Endothelial cell of umbilical vein (primary cell): Measurements from ENCODE around the gene CDR2. TPM values are rescaled to one million over a fixed set of nuclear protein-coding genes. Genes with fewer than 3 reads are reported as not detected.

ENCODE experiments used
- BruUV-seq: library from RNA; stranded (reverse); fragments of 400-500 nt; replicated peaks from 2 replicates; lab custom pipeline; 2021; lab: Mats Ljungman, UMichigan
- CTCF ChIA-PET: fragments of 300-600, 350-600 bp; sonication (Branson Sonifier 250); formaldehyde crosslinking; loops from one replicate; lab custom pipeline; 2021; ENCODE audit warnings: antibody characterized with exemption, inconsistent platforms; lab: Charles Lee
- POLR2A ChIA-PET: fragments of 300-600, 350-600 bp; sonication (Branson Sonifier 250); formaldehyde crosslinking; loops from one replicate; lab custom pipeline; 2021; ENCODE audit warnings: antibody characterized with exemption, inconsistent platforms; lab: Charles Lee
- DNase-seq: peaks from one replicate; pipeline ENCODE4 v3.0.0-alpha.2; 2011; ENCODE audit warnings: low read depth, low spot score
- FAIRE-seq: peaks from 2 replicates; lab custom pipeline; 2011; peaks lifted over from hg19 to GRCh38; lab: Jason Lieb, UNC
- H2AFZ ChIP-seq: 2 replicates; pipeline ENCODE4 v1.6.0; 2012; ENCODE audit warnings: low read depth, low read length, control low read depth, inconsistent platforms
- H3K27ac ChIP-seq: 2 replicates; pipeline ENCODE4 v1.5.1; 2011; ENCODE audit warnings: low read depth, mild to moderate bottlenecking, control low read depth, low read length, moderate library complexity; ENCODE audit not compliant: insufficient read depth
- H3K27me3 ChIP-seq, 2 experiments: 2 replicates each; pipeline versions ENCODE4 v1.6.0 to v1.6.1; 2011; ENCODE audit warnings: low read length in 2 of 2, mixed read lengths in 1 of 2; ENCODE audit not compliant: control insufficient read depth in 2 of 2, insufficient read depth in 2 of 2
- H3K36me3 ChIP-seq, 2 experiments: 2 replicates in 1 of 2; 3 replicates in 1 of 2; pipeline ENCODE4 v1.5.1; 2011; ENCODE audit warnings: low read length in 2 of 2, mild to moderate bottlenecking in 1 of 2, moderate library complexity in 1 of 2; ENCODE audit not compliant: control insufficient read depth in 2 of 2, insufficient read depth in 2 of 2; ENCODE audit errors: extremely low read depth in 1 of 2
- H3K4me1 ChIP-seq: 3 replicates; pipeline ENCODE4 v1.5.1; 2011; ENCODE audit warnings: mild to moderate bottlenecking, low read length; ENCODE audit not compliant: control insufficient read depth, insufficient read depth; ENCODE audit errors: extremely low read depth
- H3K4me2 ChIP-seq: 2 replicates; pipeline ENCODE4 v1.6.1; 2011; ENCODE audit warnings: low read length, control low read depth, mixed read lengths; ENCODE audit not compliant: insufficient read depth
- H3K4me3 ChIP-seq, 3 experiments: fragments of 200-600 bp in 1 of 3; sonication (generic), shearing (Covaris generic) in 1 of 3; replicated peaks in 1 of 3; 2 replicates each; pipeline ENCODE4 v1.5.1; 2011 to 2016; ENCODE audit warnings: control low read depth in 3 of 3, low read length in 3 of 3, mild to moderate bottlenecking in 2 of 3, inconsistent platforms in 1 of 3, low read depth in 1 of 3, moderate library complexity in 1 of 3; ENCODE audit not compliant: insufficient read depth in 1 of 3
- H3K79me2 ChIP-seq: 2 replicates; pipeline ENCODE4 v1.6.0; 2012; ENCODE audit warnings: low read length, inconsistent platforms; ENCODE audit not compliant: control insufficient read depth, insufficient read depth
- H3K9ac ChIP-seq: replicated peaks from 2 replicates; pipeline ENCODE3; 2011; ENCODE audit warnings: low read length, control low read depth; ENCODE audit not compliant: insufficient read depth; ENCODE audit errors: extremely low read depth
- H3K9me1 ChIP-seq: replicated peaks from 3 replicates; pipeline ENCODE4 v1.6.0; 2011; ENCODE audit warnings: mild to moderate bottlenecking, low read length; ENCODE audit not compliant: control insufficient read depth, insufficient read depth; ENCODE audit errors: extremely low read depth
- H3K9me3 ChIP-seq: replicated peaks from 2 replicates; pipeline ENCODE4 v1.5.1; 2012; ENCODE audit warnings: low read length, inconsistent platforms; ENCODE audit not compliant: control insufficient read depth, insufficient read depth
- H4K20me1 ChIP-seq: replicated peaks from 2 replicates; pipeline ENCODE3; 2011; ENCODE audit warnings: mild to moderate bottlenecking, low read length; ENCODE audit not compliant: control insufficient read depth, insufficient read depth; ENCODE audit errors: extremely low read depth
- GATA2 ChIP-seq: IDR thresholded peaks from 2 replicates; pipeline ENCODE4 v1.7.0; 2011; ENCODE audit warnings: low read depth, mild to moderate bottlenecking, moderate library complexity, mixed read lengths, low read length; ENCODE audit not compliant: insufficient read length, insufficient read depth
- POLR2AphosphoS5 ChIP-seq: IDR thresholded peaks from 2 replicates; pipeline ENCODE4 v1.6.1; 2012; ENCODE audit warnings: low read depth, mild to moderate bottlenecking, control low read depth, low read length, moderate library complexity; ENCODE audit not compliant: insufficient read depth
- dilution Hi-C: fragments of 300-500 bp; cut with MboI; formaldehyde crosslinking; loops from one replicate; pipeline ENCODE4 v1.15.0; 2019; ENCODE audit warnings: low sequenced_read_pairs; ENCODE audit not compliant: extremely low pct_ligation_motif_present
- intact Hi-C: fragments of 100-400 bp; cut with micrococcal nuclease; formaldehyde crosslinking; loops from one replicate; pipeline ENCODE4 v1.10.0; 2022
- polyA plus RNA-seq, 4 experiments: library from polyadenylated mRNA; depleted of rRNA in 3 of 4; stranded (reverse) in 3 of 4; unstranded in 1 of 4; fragments of >200 nt; gene quantifications; 2 replicates each; pipeline versions ENCODE4 v1.2.1 to v1.2.3, GENCODE V29; 2011 to 2012; ENCODE audit warnings: missing spikeins in 1 of 4
- total RNA-seq: library from RNA; stranded (reverse); gene quantifications from 2 replicates; pipeline ENCODE4 v1.2.3, GENCODE V29; 2021
- TF ChIP-seq, protein P1 (sequence below), 2 donors: IDR thresholded peaks; 1 replicate in 1 of 2; 2 replicates in 1 of 2; pipeline ENCODE4 v1.5.1; 2011; ENCODE audit warnings: low read length in 2 of 2, mild to moderate bottlenecking in 2 of 2, moderate library complexity in 2 of 2, control low read depth in 1 of 2, inconsistent platforms in 1 of 2, low read depth in 1 of 2; ENCODE audit not compliant: insufficient read depth in 1 of 2; ENCODE audit errors: extremely low read depth in 1 of 2

CDR2 gene
- total and polyA plus RNA-seq, 2 donors (not counting 3 experiments of a cell fraction or from before 2014, with no cell fraction given) = 35.3 to 61.9 TPM

DNA sequence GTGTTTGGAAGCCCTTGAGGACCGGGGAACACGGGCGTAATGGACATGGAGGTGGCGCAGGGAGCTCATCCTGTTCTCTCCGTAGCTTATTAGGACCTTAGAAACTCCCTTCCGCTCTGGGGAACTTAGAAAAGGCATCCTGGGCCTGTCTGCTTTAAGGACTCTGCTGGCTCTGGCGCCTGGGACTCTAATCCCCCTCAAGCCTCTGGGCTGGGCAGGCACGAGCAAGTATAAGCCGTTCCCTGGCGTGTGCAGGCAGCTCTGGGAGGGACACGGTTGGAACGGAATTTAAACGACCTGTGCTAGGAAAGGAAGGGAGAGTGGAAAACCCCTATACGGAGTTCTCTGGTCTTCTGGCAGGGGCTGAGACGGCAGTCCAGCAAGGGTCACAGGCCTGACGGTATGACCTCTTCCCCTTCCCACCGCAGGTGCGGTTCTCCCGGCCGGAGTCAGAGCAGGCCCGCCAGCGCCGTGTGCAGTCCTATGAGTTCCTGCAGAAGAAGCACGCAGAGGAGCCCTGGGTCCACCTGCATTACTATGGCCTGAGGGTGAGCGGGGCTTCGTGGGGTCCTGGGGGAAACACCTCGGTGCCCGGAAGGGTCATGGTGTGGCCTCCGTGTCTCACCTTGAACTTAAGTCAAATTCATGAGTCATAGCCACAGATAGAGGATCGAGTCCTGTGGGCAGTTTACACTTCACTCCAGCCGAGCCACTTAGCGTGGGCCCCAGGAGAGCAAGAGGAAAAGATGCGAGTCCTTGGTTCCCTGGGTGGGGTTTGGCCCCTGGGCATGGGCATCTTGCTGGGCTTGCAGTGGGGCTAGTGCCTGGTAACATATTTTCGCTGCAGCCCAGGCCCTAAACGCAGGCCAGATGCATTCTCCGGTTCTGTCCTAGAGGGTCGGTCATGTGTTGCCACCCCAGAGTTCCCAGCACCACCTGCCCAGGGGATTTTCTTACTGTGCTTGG lies 59.5 kb downstream of the CDR2 start:
- no peaks in the 10 kb centered on the region for H3K27me3 ChIP-seq
- CTCF ChIA-PET = interaction anchor here (1.3 kb wide), 1 partner anchor 12 kb away, joined by 3 read pairs; no protein-coding TSS in a partner anchor
- H3K4me2 ChIP-seq = no peak overlapping the region
- H4K20me1 ChIP-seq = no peaks in the 10 kb centered on the region
- no peak overlapping the region for H2AFZ ChIP-seq
- POLR2A ChIA-PET = no interaction called here
- TF ChIP-seq GATA2 (no peak), POLR2AphosphoS5 (no peak)
- TF ChIP-seq, protein P1, sequence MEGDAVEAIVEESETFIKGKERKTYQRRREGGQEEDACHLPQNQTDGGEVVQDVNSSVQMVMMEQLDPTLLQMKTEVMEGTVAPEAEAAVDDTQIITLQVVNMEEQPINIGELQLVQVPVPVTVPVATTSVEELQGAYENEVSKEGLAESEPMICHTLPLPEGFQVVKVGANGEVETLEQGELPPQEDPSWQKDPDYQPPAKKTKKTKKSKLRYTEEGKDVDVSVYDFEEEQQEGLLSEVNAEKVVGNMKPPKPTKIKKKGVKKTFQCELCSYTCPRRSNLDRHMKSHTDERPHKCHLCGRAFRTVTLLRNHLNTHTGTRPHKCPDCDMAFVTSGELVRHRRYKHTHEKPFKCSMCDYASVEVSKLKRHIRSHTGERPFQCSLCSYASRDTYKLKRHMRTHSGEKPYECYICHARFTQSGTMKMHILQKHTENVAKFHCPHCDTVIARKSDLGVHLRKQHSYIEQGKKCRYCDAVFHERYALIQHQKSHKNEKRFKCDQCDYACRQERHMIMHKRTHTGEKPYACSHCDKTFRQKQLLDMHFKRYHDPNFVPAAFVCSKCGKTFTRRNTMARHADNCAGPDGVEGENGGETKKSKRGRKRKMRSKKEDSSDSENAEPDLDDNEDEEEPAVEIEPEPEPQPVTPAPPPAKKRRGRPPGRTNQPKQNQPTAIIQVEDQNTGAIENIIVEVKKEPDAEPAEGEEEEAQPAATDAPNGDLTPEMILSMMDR (IDR thresholded peaks at IDR 0.05; ENCODE audit: extremely low read depth in 1 of 2, insufficient read depth in 1 of 2, low read depth in 1 of 2, low read length in 2 of 2) = no peak
- H3K79me2 ChIP-seq = no peaks in the 10 kb centered on the region
- FAIRE-seq (no peak), DNase-seq (no peak)
- dilution Hi-C loops = no loop called here
- BruUV-seq = no TSS peak
- H3K4me1 ChIP-seq = peaks cover 4% of the 10 kb centered on the region
- no peak overlapping the region for H3K9ac ChIP-seq
- no peaks in the 10 kb centered on the region for H3K9me1 ChIP-seq
- peaks cover 6 to 30% of the 10 kb centered on the region in 2 experiments for H3K36me3 ChIP-seq
- H3K27ac ChIP-seq = no peak overlapping the region
- H3K9me3 ChIP-seq = no peaks in the 10 kb centered on the region
- no peak overlapping the region for H3K4me3 ChIP-seq
- intact Hi-C loops = no loop called here
